Measurements from ENCODE around the gene CAMK1G.

The CAMK1G gene

DNA sequence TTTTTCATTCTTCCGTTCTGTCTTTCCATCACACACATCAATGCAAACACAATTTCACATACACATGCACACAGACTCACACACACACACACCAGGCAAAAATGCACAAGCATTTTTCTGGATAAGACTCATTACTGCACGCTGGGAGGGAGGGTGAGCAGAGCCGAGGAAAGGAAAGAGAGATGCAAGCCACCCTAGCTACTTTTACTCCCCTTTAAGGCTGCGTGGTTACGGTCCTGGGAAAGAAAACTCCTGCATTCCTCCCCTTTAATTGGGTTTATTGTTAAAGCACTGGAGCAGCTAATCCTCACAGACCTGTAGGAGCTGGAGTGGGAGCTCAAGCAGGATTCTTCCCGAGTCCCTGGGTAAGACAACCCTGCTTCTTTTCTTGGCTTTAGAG is at the start of gene CAMK1G:
TSS of gene CAMK1G (plus strand) at position 307 of the 400 bp plus-strand sequence. CDS start 11,270 bp downstream, outside the sequence.
- no peak for DNase-seq

DNA sequence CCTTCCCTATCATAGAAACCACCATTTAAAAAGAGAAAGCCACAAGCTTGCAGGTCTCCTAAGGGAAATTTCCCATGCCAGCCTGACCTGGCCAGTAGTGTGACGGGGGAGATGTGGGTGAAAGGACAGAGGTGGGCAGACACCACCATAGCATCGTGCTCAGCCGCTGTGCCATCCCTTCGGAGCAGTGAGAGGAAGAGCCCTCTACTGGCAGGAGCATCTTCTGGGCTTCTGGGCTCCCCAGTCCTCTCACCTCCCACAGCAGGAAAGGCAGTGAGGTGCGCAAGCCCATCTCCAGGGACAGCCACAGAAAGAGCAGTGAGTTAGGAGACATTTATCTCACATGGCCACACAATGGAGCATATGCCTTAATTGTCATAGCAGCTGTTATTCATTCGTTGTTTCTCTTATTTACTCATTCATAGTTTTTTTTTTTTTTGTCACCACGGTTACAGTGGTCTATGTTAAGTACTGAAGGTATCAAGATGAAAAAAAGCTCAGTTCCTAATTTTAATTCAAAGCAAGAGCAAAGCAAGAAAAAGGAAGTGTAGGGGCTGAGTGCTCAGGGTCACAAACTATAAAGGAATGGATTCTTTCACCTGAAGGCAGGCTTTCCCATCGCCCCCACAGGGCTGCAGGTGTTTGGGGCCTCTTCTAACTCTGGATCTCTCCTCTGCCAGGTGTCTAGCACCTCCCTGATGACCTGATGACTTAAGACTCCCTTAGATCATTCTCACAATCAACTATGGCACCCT is 48.8 kb upstream of the CAMK1G start:
- no peak for DNase-seq

DNA sequence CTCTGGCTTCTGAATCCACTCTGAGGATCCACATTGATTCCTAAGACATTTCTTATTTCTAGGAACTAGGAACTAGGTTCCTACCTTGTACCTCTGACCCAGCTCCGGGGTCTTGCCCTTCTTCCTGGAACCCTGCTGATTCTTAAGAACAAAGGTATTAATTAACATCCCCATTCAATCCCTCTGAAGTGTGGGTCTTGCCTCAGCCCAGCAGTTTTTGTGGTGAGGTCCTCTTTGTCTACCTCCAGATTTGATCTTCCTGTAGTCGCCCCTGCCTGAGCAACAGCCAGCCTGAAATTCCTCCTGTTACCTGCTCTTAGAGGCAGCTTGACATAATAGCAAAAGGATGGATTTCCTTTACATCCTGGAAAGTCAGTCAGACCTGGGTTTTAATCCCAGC is 46.7 kb upstream of the CAMK1G start:
- DNase-seq: no peak

GRCh38 chr1:209537336-209538114 is 46.0 kb upstream of the CAMK1G start:
- DNase-seq: no peak

DNA sequence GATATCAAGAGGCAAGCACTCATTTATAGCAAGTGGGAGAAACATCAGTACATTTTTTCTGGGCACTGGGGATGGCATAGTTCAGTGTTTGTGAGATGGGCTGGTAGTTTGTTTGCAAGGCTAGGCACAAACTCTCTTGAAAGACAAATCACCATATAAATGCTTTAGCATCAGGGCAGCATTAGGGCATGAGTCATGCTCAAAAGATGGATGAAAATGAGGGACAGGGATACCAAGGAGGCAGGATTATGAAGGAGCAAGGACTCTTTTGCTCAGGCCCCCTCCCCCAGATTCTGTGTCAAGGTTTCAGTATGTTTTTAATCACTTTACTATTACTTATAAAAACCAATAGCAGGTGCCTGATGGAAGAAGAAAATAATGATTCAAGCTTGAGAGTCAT is 43.9 kb upstream of the CAMK1G start:
- no peak for DNase-seq

DNA sequence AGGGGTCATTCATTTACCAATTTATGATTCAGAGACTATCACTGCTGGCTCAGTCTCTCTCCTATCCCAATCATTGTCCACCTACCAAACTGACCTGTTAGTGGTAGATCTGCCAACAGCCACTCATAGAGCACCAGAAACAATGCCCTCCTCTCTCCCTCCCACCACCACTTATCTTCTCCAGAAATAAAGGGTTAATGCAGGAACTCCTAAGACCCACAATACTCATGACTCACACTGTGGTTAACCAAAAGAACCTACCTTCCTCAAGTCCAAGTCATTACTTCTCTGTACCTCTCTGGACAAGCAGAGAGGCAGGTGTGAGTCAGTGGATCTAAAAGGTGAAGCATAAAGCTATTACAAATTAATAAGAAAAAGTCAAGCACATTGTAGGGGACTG is 40.9 kb upstream of the CAMK1G start:
- no peak for DNase-seq

DNA sequence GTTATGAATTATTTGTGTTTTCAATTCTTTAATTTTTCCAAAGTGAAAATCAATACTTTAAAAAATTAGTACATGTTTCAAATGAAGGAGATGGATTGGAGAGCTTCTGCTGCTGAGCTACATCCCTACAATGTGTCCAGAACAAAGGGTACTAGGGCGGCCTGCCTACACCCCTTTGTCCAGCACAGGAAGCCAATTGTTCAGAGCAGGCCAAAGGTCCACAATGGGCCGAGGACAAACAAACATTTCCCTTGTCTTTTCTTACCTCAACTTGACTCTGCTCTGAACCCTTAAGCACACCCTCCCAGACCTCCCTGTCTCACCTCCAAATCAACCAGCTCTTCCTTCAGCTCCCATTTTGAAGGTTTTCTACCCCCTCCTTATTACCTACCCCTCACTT is 39.4 kb upstream of the CAMK1G start:
- DNase-seq: no peak

GRCh38 chr1:209545423-209545822 is 38.1 kb upstream of the CAMK1G start:
- no peak for DNase-seq

- no peak for DNase-seq
Measured at GRCh38 chr1:209546390-209547085, 37.0 kb upstream of the CAMK1G start.

DNA sequence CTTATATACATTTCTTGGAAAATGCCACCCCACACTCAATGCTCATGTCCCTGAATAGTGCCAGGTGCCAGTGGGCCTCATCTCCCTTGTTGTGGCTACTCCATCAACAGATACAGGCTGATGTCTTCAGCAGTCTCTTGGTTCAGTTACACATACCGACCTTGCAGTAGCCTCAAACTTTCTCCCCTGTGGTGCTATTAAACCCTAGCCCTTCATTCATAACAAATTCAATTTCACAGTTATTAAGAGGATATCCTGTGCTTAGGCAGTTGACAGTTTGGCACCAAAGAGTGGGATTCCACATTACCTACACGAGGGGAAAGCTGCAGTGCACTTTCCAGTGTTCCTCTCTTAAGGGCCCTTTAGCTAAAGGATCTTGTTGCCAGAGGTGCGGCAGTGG is 35.9 kb upstream of the CAMK1G start:
- DNase-seq: no peak

GRCh38 chr1:209549443-209550205 is 33.9 kb upstream of the CAMK1G start:
- DNase-seq: no peak

DNA sequence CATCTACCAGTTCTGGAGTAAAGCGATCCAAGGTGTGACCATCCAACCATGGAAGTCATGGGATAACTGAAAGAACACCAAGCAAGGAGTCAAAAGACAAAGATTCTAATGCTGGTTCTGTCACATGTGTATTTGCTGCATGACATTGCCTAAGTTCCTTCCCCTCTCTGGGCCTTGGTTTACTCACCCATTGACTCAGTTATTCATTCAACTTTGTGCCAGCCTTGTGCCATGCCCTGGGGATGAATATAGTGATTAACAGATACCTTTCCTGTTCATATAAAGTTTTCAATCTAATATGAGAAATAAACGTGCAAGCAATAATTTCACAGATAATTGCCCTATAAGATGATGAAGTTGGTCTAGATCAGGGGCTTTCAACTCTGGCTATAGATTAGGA is 33.0 kb upstream of the CAMK1G start:
- DNase-seq: no peak

DNA sequence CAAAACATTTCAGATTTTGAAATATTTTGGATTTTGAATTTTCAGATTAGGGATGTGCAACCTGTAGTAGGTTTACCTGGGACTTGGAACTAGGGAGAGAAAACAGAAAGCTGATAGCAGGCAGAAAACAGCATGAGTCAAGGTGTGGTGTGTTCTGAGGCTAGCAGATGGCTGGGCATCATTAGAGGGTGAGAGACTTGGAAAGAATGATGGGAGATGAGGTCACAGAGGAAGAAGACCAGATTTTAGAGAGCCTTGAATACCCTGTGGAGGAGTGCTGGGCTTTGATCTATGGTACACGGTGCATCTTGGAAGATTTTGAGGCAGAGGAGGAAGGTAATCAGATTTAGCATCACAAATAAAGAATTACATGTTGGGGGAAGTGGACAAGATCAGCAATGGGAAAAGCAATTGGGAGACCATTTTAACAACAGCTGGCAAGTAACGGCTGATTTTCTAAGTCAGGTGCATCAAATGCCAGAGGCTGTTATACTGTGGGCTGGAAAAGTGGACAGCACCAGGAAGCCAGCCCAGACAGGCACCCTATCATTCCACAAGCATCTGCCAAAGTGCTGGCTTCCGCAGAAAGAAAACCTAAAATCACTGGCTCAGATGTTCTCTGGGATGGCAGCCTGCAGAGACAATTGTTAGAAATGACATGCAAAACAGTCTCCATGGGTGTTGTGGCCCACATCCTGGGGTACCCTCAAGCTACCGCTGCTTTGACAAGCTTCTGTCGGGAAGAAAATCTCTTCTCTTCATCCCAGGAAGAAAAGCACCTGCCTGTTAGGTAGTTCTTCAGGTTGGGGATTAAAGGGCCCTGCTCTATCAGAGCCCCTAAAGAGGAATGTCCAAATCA is 30.9 kb upstream of the CAMK1G start:
- DNase-seq: no peak

DNA sequence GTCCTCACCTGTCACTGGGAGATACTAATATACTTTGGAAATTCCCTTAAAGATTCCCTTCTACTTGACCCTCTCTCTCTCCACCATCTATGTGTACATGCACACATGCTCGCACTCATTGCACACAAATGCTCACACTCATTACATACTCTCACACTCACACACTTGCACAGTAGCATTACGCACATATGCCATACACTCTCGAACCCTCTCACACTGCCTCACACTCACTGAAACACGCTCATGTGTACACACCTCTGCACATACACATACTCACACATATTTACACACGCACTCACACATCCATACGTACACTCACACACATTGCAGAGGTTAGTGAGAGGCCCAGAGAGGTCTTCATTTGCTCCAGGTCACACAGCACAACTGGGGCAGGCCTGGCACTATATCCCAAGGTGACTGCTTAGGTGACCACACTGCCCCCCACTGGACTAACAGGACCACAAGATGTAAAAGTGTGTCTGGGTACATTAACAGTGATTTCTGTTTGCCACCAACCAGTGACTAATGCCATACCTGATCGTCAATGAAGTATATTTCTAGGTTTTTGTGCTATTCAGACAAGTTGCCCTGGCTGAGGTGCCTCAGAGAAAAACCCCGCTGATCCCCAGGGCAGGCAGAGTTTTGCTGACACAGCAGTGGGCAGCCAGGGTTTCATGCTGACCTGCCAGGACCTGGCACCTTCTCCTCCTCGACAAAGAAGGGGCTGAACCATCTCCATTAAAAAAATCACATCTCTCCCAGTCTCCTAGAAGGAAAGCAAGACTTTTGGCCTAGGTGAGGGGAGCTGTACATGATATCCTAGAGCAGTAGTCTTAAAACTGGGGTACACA is 28.5 kb upstream of the CAMK1G start:
- DNase-seq: no peak

- no peak for DNase-seq
Measured at GRCh38 chr1:209556162-209556690, 27.3 kb upstream of the CAMK1G start.

DNA sequence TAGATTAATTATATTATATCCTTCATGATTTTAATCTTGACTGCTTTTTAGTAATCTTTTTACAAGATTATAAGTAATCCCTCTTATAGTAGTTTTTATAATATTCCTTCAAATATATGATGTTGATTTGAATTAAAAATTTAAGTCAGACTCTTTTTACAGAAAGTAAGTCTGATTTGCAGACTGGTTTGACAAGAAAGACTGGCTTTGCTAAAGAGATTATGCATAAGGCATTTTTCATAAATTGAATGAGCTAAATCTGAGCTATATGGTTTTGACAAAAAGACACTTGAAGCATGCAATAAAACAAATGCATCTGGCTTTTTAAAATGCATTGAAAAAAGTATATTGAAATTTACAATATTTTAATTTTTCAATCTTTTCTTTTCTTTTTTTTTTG is 26.3 kb upstream of the CAMK1G start:
- no peak for DNase-seq

GRCh38 chr1:209560529-209560928 is 23.0 kb upstream of the CAMK1G start:
- DNase-seq: no peak

GRCh38 chr1:209560952-209561351 is 22.6 kb upstream of the CAMK1G start:
- DNase-seq: no peak

- DNase-seq: no peak
Measured at GRCh38 chr1:209561532-209561931, 22.0 kb upstream of the CAMK1G start.

DNA sequence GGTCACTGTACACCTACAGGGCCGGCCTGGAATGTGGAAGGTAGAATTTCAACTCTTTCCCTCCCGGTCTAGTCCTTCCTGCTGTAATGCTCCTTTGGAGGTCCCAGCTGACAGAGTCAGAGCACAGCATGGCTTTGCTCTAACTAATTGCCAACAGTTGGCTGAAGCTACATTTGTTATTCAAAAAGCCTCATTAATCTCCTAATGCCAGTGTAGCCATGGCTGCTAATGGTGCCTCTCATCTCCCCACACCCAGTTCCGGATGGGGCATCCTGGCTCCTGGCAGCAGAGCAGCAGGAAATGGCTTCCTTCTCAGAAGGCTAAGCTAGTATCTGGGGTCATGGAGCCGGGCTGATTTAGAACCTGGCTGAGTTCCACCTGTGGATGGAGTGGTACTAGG is 18.7 kb upstream of the CAMK1G start:
- no peak for DNase-seq
